Measurements from ENCODE around the gene PLXNB1.
"Not testable (repeated sequence)": the region's sequence is repeated elsewhere in the genome, so short reads cannot be mapped to it uniquely, and the experiment has no call there.

PLXNB1 gene

DNA sequence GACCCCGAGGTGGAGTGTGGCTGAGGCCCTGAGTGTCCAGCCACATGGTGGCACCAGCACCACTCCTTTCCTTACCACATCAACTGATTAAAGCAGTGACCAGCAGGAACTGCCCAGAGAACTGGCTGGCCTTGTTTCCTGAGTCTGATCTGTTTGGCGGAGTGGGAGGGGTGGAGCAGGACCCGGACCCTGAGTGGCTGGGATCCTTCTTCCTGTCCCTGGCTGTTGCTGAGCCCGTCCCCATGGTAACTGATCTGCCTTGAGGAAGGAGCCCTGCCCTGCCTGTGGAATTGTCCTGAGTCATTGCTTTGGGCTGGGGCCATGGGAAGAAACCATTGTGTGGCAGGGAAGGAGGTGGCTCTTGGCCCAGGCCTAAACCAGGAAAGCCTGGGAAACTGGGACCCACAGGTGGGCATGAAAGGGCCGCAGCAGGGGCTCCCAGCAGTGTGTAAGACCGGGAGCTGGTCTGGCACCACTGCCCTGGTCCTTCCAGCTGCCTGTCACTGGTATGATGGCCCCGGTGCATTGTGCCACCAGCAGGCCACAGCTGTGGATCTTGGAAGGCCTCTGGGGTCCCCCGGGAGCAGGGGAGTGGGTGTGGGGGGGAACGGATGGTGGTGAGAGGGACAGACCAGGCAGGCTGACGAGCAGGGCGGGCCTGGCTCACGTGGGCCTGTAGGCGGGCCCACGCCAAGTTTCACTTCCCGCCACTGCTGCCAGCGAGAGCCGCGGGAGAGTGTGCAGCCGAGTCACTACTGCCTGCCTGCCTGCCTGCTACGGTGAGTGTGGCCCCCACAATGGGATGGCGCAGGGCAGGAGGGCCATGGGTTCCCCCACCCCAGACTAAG, 35.9 kb upstream of the PLXNB1 start:
- DNase-seq (ENCODE audit: low read depth): peak; percentile 100

DNA sequence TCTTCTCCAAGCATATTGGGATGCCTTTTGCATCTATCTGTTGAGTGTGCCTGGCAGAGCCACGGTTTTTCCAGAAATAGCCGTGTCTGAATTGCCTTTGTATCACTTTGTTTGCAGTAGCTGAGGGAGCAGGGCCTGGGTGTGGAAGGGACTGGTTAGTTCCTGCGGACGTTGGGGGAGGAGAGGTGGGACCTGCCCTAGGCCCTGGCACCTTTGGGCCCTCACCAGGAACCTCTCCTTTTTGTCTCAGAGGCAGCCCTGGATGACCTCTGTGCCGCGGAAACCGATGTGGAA, 35.3 kb upstream of the PLXNB1 start:
- no peak for DNase-seq (ENCODE audit: low read depth)

DNA sequence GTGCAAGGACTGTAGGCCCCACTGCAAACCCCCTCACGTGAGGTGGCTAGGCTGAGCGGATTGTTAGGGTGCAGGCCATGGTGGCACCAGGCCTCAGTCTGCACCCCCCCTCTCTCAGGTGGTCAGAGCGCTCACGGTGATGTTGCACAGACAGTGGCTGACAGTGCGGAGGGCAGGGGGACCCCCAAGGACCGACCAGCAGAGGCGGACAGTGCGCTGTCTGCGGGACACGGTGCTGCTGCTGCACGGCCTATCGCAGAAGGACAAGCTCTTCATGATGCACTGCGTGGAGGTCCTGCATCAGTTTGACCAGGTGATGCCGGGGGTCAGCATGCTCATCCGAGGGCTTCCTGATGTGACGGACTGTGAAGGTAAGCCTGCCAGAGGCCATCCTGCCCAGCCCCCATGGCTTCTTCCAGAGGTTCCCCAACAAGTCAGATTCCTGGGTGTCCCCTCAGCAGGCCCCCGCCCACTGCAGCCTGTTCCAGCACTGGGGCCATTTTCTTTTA, 34.9 kb upstream of the PLXNB1 start:
- DNase-seq (ENCODE audit: low read depth): no peak

DNA sequence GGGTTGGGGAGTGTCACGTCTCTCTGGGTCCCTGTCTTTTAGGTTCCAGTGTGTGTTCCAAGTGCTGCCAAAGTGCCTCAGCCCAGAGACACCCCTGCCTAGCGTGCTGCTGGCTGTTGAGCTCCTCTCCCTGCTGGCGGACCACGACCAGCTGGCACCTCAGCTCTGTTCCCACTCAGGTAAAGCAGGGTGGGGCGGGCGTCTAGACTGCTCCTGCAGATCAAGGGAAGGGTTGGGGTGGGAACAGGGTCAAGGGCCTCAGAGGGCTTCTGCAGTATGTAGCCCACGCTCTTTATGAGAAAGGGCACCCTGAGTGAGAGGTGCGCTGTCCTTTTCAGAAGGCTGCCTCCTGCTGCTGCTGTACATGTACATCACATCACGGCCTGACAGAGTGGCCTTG, 33.8 kb upstream of the PLXNB1 start:
- DNase-seq (ENCODE audit: low read depth): no peak

DNA sequence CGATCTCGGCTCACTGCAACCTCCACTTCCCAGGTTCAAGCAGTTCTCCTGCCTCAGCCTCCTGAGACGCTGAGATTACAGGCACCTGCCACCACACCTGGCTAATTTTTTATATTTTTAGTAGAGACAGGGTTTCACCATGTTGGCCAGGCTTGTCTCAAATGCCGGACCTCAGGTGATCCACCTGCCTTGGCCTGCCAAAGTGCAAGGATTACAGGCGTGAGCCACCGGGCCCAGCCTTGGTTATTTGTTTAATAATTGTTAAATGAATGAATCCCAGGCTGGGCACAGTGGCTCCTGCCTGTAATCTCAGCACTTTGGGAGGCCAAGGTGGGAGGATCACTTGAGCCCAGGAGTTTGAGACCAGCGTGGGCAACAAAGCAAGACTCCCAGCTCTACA, 31.9 kb upstream of the PLXNB1 start:
- not testable (repeated sequence) for DNase-seq (ENCODE audit: low read depth)

DNA sequence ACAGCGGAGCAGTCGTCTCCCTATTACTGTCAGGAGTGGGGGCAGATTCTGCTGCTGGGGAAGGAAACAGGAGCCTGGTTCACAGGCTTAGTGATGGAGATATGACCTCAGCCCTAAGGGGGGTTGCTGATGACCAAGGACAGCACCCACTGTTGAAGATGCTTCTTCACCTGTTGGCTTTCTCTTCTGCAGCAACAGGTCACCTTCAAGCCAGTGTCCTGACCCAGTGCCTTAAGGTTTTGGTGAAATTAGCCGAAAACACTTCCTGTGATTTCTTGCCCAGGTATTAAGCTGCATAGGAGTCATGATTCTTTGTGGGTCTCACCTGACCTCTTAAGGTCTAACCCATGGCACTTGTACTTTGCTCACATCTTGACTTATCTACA, 30.6 kb upstream of the PLXNB1 start:
- DNase-seq (ENCODE audit: low read depth): no peak

DNA sequence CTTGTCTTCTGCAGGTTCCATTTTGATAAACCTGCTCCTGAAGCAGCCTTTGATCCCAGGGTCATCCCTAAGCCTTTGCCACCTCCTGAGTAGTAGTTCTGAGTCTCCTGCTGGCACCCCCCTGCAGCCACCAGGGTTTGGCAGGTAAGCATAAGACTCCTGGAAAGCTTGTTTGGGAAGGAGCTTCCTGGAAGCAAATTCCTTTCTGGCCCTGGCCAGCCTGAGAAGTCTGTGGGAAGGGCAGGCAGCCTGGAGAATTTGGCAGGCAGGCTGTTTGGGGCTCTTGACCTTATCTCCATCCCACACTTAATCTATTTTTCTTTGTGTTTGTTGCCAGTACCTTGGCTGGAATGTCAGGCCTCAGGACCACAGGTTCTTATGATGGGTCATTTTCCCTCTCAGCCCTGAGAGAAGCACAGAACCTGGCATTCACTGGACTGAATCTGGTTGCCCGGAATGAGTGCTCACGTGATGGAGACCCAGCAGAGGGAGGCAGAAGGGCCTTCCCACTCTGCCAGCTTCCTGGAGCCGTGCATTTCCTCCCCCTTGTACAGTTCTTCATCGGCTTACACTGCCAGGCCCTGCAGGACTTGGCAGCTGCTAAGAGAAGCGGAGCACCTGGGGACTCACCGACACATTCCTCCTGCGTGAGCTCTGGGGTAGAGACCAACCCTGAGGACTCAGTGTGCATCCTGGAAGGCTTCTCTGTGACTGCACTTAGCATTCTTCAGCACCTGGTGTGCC, 30.1 kb upstream of the PLXNB1 start:
- DNase-seq (ENCODE audit: low read depth): no peak

DNA sequence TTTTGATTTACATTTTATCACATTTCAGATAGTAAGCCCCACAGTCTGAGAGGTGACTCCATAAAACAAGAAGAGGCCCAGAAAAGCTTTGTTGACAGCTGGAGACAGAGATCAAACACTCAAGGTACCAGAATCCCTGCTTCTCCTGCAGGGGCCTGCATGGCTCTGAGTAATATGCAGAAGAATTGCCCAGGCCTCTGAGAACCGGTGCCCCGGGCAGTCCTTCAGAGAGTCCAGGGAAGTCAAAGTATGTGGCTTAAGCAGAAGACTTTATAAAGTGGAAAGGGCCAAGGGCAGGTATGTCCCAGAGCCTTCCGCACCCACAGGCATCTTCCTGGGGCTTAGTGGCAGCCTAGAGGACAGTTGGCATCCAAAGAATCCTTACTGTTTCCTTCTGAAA, 29.4 kb upstream of the PLXNB1 start:
- DNase-seq (ENCODE audit: low read depth): no peak

DNA sequence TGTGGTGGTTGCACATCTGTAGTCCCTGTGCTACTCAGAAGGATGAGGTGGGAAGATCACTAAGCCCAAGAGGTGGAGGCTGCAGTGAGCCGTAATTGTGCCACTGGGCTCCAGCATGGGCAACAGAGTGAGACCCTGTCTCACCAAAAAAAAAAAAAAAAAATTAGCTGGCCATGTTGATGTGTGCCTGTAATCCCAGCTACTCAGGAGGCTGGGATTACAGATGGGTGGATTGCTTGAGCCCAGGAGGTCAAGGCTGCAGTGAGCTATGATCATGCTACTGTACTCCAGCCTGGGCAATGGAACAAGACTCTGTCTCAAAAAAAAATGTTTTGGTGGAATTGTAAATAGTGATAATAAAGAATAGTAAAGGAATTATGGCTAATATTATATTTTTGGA, 26.6 kb upstream of the PLXNB1 start:
- no peak for DNase-seq (ENCODE audit: low read depth)

DNA sequence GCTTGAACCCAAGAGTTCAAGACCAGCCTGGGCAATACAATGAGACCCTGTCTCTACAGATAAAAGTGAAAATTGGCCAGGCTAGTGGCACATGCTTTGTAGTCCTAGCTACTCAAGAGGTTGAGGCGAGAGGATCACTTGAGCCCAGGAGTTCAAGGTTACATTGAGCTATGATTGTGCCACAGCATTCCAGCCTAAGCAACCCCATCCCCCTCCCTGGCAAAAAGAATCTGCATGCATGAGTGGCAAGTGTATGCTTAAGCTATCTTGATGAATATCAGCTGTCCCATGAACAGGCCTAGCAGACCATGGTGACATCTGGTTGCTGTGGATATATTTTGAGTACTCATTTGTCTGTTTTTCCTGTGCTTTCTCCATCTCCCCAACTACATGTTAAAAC, 21.4 kb upstream of the PLXNB1 start:
- DNase-seq (ENCODE audit: low read depth): no peak

DNA sequence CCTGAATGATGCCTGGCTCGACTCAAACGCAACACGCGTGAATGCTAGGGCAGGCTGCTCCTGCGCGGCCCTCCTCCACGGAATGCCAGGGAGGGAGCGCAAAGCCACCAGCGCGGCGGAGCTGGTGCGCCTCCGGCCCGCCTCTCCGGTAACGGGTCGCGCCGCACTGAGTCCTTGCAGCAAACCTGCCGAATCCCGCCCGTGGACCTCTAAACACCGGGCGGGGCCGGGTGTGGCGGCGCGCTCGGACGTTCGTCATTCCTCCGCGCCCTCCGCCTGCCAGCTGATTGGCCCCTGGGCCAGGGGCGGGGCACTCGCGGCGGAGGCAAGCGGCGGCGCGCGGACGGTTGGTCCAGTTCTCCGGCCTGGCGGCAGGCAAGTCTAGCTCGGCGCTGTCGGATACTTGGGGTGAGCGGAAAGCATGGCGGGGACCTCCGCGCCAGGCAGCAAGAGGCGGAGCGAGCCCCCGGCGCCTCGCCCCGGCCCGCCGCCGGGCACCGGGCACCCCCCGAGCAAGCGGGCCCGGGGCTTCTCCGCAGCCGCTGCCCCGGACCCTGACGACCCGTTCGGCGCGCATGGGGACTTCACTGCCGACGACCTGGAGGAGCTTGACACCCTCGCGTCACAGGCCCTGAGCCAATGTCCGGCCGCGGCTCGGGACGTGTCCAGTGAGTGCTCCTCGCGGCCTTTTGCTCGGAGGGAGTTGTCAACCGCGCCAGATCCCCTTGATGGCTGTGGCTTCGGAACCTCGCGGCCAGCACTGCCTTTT, 16.7 kb upstream of the PLXNB1 start, which contains the start of gene ATRIP:
Gene ATRIP (plus strand): TSS at position 313 of the 769 bp plus-strand sequence. CDS start 109 bp downstream, at position 422.
- DNase-seq (ENCODE audit: low read depth): peak; percentile 77

DNA sequence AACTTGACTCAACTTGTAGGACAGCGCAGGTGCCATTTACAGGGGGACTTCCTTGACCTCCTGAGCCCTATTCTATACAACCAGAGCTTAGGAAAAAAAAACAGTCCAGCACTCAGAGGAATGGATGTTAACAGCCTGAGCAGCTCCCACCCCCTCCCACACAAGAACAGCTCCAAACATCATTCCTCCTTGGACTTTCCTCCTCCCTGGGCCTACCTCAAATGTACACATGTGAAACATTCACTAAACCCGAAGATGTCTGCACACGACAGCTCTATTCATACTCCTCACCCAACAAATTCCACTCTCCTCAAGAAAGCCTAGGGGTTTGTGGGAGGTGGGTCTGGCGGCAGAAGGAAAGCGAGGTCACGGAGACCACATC, 16.1 kb upstream of the PLXNB1 start:
- no peak for DNase-seq (ENCODE audit: low read depth)

DNA sequence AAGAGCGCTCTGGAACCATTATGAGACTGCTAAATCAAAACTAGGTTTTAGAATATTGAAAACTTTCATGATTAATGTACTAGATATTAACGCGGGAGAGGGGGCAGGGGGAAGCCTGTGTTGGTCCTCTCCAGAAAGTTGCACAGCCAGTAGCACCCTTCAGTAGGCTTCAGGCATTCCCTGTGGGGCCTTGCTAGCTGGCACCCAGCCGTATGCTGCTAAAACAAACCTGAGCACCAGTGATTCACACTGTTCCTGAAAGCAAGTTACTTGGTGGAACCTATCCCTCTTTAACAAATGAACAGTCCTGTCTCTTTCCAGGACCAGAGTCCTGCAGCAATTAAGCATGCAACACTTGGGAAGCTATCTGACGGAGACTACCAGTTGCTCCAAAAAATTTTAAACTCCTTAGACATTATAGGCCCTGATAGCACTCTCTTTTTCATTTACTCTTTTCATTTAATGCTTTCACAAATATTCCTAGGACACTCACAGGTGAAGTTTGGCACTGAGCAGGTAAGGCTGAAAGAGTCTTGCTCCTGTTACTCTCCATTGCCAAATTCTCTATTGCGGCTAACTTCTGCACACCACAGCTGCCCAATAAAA, 15.5 kb upstream of the PLXNB1 start:
- no peak for DNase-seq (ENCODE audit: low read depth)

DNA sequence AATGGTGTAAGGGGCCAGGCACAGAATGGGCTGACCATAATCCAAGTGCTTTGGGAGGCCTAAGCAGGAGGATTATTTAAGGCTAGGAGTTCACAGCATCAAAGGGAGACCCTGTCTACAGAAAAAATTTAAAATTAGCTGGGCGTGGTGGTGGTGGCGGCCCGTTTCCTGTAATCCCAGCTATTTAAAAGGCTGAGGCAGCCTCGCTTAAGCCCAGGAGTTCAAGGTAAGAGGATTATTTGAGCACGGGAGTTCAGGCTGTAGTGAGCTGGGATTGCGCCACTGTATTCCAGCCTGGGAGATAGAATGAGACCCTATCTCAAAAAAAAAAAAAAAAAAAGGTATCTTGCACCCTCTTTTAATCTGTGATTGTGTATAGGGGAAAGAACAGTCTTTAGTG, 12.1 kb upstream of the PLXNB1 start:
- DNase-seq (ENCODE audit: low read depth): no peak

DNA sequence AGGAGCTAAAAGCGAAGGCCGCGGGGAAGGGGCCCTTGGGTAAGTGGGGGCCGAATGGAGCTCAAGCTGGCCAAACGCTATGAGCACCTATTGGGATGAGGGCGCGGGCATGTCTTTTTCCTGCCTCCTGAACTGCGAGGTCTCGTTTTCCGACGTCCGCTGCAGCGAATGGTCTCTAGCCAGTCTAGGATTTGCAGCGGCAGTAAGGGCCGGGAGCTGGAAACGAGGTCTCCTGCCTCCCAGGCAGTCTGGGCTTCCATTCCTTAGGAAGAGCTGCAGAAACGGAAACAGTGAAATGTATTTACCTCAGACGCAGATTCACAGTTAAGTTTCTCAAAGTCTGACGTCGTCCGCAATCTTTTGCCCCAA, 10.7 kb upstream of the PLXNB1 start:
- DNase-seq (ENCODE audit: low read depth): no peak

DNA sequence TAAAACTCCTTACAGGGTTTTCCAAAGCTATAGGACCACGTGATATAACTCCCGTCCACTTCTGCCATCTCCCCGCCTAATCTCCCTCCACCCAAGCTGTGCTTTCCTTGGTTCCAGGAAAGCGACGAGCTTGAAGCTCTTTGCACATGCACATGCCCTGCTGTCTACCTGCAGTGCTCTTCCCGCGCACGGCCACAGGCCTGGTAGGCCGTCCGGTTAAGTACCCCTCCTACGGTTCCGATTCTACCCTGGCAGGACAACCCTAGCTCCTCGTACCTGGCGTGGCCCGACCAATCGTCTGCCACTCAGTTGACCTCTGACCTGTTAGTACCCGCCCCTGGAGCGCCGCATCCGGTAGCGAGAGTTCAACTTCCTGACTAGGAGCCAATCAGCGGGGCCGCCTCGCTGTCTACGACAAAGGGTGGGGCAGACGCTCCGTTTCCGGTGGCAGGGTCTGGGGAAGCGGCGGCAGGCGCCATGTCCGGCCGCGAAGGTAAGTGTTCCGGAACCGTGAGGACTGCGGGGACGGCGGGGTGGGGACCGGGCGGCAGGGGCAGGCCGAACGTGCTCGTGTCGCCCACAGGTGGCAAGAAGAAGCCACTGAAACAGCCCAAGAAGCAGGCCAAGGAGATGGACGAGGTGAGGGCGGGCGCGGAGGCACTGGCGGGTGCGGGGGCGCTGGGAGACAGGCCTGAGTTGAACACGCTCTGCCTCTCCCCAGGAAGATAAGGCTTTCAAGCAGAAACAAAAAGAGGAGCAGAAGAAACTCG, 10.1 kb upstream of the PLXNB1 start, which contains the start of the genes CCDC51 and TMA7:
Gene CCDC51 (minus strand): TSS at position 300 of the 770 bp plus-strand sequence. CDS start 4,991 bp downstream, outside the sequence.
Gene TMA7 (plus strand): TSS at position 438 of the 770 bp plus-strand sequence. CDS start 40 bp downstream, at position 478.
- peak; percentile 93 for DNase-seq (ENCODE audit: low read depth)

DNA sequence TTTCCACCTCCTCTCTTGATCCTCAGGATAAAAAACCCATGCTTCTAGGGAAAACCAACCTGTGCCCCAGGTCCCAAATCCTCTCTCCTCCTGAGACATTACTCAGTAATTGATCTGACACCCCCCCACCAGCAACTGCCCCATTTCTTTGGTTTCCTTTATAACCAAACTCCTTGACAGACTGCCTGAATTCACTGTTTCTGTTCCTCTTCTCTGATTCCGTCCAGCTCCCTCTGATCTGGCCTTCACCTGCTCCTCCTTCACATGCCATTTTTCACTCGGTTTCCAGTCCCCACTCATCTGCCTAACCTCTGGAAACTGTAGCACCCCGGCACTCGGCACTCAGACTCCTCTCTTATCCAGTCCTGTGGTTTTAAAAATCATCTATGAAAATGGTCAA, 7.9 kb upstream of the PLXNB1 start:
- no peak for DNase-seq (ENCODE audit: low read depth)

DNA sequence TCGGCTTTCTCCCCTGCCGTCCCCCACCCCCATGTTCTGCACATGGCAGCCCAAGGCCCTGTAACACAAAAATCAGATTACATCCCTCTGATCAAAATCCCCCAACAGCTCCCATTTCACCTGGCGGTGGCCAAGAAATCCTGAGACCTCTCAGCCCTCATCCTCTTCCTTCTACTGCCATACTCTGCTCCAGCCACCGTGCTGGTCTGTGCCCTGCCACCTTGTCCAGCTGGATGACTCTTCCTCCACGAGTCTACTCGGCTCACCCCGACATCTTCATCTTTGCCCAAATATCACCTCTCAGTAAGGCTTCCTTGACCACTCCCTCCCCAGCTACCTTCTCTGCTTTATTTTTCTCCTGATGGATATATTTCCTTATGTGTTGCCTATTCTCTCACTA, 7.0 kb upstream of the PLXNB1 start:
- DNase-seq (ENCODE audit: low read depth): no peak

DNA sequence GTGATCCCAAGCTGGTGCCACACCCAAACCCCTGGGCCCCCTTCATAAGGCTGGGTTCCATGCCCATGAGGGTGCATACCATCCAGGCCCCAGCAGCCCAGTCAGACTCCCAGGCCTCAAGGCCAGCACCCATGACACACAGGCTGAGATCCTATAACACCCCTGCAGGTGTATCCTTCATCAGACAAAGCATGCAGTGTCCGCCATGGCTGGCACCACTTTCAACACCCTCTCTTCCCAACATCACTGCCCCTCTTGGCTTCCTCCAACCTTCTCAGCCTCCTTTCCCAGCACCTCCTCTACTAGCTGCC, 6.5 kb upstream of the PLXNB1 start:
- DNase-seq (ENCODE audit: low read depth): no peak

DNA sequence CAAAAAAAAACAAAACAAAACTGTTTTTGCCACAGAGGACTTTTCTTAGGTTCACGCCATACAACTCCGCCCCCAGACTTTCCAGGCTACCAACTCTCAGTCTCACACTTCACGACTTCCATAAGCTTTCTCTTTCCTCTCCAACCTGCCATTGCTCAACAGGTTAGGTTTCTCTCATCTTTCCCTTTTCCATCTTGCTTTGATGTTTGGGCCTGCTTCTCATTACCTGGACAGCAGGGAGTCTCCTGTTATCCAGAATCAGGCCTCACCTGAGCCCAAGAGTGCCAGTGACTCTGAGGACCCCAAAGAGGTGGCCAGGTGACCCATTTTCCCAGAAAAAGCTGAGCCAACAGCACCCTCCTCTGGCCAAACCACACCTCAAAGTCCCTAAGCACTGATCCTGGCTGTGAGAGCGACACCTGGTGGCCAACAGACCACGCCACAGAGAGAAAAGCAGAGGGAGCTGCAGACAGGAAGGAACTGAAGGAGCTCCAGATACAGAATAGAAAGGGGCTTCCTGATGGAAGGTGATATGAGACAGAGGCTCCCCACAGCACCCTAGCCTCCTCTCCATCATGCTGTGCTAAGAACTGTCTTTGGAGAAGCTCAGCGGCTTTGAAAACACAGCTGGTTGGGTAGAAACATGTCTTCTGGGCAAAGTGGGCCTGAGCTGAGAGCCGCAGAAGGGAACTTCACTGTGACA, 6.0 kb upstream of the PLXNB1 start:
- peak; percentile 62 for DNase-seq (ENCODE audit: low read depth)

DNA sequence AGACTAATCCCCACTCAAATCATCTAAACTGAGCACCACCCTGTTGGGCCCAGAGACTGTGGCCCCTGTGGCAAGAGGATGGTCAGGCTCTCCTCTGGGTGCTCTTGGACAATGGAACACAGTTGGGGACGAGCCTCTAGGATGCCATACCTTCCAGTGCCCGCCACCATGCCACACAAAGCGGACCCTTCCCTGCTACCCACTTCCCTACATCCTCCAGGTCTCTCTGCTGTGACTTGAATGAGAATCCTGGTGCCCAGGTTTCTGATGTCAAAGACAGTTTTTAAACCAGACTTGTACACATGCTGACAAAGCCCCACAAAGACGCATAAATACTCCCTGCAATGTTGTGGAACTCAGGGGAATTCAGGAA, 5.3 kb upstream of the PLXNB1 start:
- no peak for DNase-seq (ENCODE audit: low read depth)

Measured in stromal cell of bone marrow (primary cell).